Effector CD4-positive, alpha-beta T cell (primary cell): Measurements from ENCODE around the gene EIF2B2.
A peak's percentile ranks its signal among the peaks of the same experiment; 100 is the strongest.

ENCODE experiments used
- DNase-seq: peaks from one replicate; pipeline ENCODE4 v3.0.0-alpha.2; 2020

The EIF2B2 gene

DNA sequence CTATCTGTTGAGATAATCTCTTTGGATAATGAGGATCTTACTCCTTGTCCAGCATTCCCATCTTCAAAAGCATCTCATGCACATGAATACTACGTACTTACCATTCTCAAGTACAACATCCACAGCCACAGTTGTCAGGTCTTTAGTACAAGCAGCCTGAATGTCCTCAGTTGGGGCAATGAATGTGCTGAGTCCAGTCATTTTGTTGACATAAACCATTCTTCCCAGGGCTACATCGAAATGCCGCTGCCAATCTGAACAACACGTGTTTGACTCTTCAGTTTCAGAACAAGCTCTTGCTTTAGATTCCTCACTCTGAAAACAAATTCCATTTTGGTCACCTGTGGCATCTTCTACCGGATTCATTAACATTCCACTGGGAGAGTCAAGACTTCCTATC, 43.6 kb downstream of the EIF2B2 start:
- no peak for DNase-seq

DNA sequence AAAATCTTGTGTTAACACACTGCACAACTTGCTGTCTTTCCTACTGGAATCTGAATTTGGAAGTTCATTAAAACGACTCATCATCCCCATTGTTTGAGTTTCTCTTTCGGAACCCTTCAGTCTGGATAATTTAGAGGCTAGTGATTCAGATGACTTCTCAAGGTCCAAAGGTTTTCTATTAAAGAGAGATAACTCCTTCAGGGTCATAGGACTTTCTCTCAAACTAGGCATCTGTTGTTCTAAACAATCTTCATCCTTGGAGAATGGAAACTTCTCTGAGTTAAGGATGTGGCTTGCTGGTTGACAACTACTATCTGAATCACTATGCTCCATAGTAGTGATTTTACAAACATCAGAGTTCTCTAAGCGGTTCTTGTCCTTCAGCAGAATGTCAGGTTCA, 44.2 kb downstream of the EIF2B2 start:
- no peak for DNase-seq

GRCh38 chr14:75047506-75047905, 44.8 kb downstream of the EIF2B2 start:
- no peak for DNase-seq

GRCh38 chr14:75048101-75048500, 45.4 kb downstream of the EIF2B2 start:
- no peak for DNase-seq

GRCh38 chr14:75049136-75049535, 46.4 kb downstream of the EIF2B2 start:
- DNase-seq = no peak

DNA sequence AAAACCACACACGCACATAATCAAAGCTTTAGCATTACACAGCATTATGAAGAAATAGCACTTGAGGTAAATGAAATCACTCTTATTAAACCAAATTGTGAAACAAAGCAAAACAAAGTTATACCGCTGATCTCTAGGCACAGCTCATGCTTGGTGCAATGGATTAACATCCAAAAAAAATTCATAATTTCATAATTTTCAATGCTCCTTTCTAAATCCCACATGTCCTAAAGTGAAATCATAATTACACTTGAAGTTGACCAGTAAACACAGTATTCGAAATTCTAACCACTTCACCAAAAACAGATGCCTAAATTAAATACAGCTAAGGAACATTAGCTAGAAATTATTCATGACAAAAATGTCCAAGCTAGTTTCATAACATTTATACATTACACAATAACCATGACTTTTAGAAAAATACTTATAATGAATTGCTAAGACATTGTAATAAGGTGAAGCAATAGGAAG, 47.0 kb downstream of the EIF2B2 start:
- DNase-seq = no peak

DNA sequence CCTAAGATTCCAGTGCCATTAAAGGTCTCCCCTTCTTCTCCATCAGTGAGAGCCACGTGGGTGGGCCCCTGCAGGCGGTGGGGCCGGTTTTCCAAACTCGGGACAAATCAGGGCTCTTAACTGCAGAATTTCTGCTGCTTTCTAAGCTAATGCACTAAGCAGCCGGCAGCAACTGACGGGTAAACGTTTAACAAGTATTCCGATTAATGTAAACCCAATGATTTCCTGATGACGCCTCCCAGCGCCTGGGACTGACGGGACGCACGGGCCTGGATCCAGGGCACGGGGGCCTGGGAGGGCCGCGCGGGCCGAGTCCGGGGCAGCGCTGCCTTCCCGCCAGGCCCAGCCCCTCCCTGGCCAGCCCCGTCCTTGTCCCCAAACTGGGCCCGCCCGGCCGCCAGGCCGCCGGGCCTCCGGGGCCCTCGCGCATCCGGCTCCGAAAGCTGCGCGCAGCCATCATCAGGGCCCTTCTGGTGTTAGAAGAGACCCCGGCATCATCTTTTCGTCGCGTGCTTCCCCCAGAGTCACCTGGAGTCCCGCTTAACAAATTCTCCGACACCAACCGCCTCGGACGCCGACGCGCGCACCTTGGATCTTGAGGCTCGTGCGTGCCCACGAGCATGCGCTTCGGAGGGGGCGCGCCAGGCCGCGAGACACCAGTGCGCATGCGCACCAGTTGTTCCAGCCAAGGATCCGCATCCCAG, 48.3 kb downstream of the EIF2B2 start, which contains the start of gene MLH3:
TSS of gene MLH3 (minus strand) at position 616 of the 704 bp plus-strand sequence. CDS start 1,812 bp downstream, outside the sequence.
- DNase-seq = peak; percentile 68

GRCh38 chr14:75051556-75051899, 48.8 kb downstream of the EIF2B2 start:
- DNase-seq = no peak

GRCh38 chr14:75053396-75054291, 50.9 kb downstream of the EIF2B2 start:
- DNase-seq = no peak

GRCh38 chr14:75054421-75054820, 51.7 kb downstream of the EIF2B2 start:
- no peak for DNase-seq

- DNase-seq = no peak
Observed at GRCh38 chr14:75059642-75060041, 56.9 kb downstream of the EIF2B2 start.

DNA sequence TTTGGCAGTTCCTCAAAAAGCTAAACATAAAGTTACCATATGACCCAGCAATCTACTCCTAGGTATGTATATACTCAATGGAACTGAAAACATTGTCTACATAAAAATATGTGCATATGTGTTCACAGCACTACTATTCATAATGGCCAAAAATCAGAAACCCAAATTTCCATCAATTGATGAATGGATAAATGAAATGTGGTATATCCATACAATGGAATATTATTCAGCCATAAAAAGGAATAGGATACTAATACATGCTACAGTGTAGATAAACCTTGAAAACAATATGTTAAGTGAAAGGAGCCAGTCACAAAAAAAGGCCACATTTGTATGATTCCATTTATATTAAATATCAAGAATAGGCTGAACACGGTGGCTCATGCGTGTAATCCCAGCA, 57.7 kb downstream of the EIF2B2 start:
- no peak for DNase-seq
